HepG2 (cell line): ENCODE results near the gene RWDD2A. TPM values are rescaled to one million over a fixed set of nuclear protein-coding genes. Genes with fewer than 3 reads are reported as not detected.
A peak's percentile ranks its signal among the peaks of the same experiment; 100 is the strongest.

Source experiments
- ATAC-seq: fragments of 200-7000 bp; cut with Tn5 transposase; 3 replicates; pipeline ENCODE4 v1.9.1; 2020; ENCODE audit warnings: mild to moderate bottlenecking, moderate library complexity
- BruUV-seq: library from RNA; stranded (reverse); fragments of 400-500 nt; replicated peaks from 2 replicates; lab custom pipeline; 2021; lab: Mats Ljungman, UMichigan
- CTCF ChIA-PET: fragments of 300-600 bp; formaldehyde crosslinking; extraction: SDS; loops from one replicate; lab custom pipeline; 2021; ENCODE audit warnings: low total read pairs, inconsistent platforms, low intra/inter-chr PET ratio; lab: Yijun Ruan, JAX
- POLR2A ChIA-PET: fragments of 350-600 bp; sonication (Branson Sonifier 250); formaldehyde crosslinking; loops from one replicate; lab custom pipeline; 2020; ENCODE audit warnings: antibody characterized with exemption, inconsistent platforms; lab: Yijun Ruan, JAX
- DNase-seq: peaks from one replicate; pipeline ENCODE4 v3.0.0-alpha.2; 2015; ENCODE audit warnings: low spot score
- FAIRE-seq: peaks from 3 replicates; lab custom pipeline; 2011; peaks lifted over from hg19 to GRCh38; lab: Jason Lieb, UNC
- H2AFZ ChIP-seq: one replicate; pipeline ENCODE4 v1.6.1; 2011; ENCODE audit warnings: low read length, inconsistent platforms
- H3K27ac ChIP-seq: fragments of 300-600 bp; 3 replicates; pipeline ENCODE4 v1.8.0; 2011; ENCODE audit warnings: mixed run types, mild to moderate bottlenecking, mixed read lengths, low read length, inconsistent platforms; ENCODE audit not compliant: insufficient read depth; ENCODE audit errors: extremely low read length
- H3K27me3 ChIP-seq, 2 experiments: fragments of 200-600 bp in 1 of 2; 2 replicates in 1 of 2; 3 replicates in 1 of 2; pipeline versions ENCODE4 v1.6.0 to v1.8.0; 2011; ENCODE audit warnings: low read length in 2 of 2, mild to moderate bottlenecking in 2 of 2, moderate library complexity in 2 of 2, inconsistent platforms in 1 of 2; ENCODE audit not compliant: insufficient read depth in 2 of 2, control insufficient read depth in 1 of 2
- H3K36me3 ChIP-seq, 2 experiments: fragments of 200-600 bp in 1 of 2; replicated peaks in 1 of 2; 2 replicates in 1 of 2; 3 replicates in 1 of 2; pipeline versions ENCODE4 v1.5.1 to v1.8.0; 2011; ENCODE audit warnings: low read length in 2 of 2, inconsistent platforms in 1 of 2; ENCODE audit not compliant: insufficient read depth in 2 of 2, control insufficient read depth in 1 of 2
- H3K4me1 ChIP-seq: 2 replicates; pipeline ENCODE4 v1.5.1; 2012; ENCODE audit warnings: low read length, inconsistent platforms; ENCODE audit not compliant: insufficient read depth
- H3K4me2 ChIP-seq: 2 replicates; pipeline ENCODE4 v1.6.0; 2011; ENCODE audit warnings: low read depth, low read length, inconsistent platforms
- H3K4me3 ChIP-seq, 3 experiments: fragments of 200-600 bp in 1 of 3; sonication (generic), shearing (Covaris generic) in 1 of 3; replicated peaks in 1 of 3; 2 replicates each; pipeline ENCODE4 v1.5.1; 2011 to 2016; ENCODE audit warnings: low read length in 3 of 3, inconsistent platforms in 2 of 3, low read depth in 2 of 3, mild to moderate bottlenecking in 2 of 3, control low read depth in 1 of 3, mixed read lengths in 1 of 3; ENCODE audit not compliant: insufficient read depth in 1 of 3
- H3K79me2 ChIP-seq: one replicate; pipeline ENCODE4 v1.6.1; 2011; ENCODE audit warnings: low read length, inconsistent platforms; ENCODE audit not compliant: insufficient read depth
- H3K9ac ChIP-seq: 2 replicates; pipeline ENCODE4 v1.6.0; 2011; ENCODE audit warnings: mild to moderate bottlenecking, low read depth, low read length, inconsistent platforms; ENCODE audit not compliant: insufficient read depth
- H3K9me3 ChIP-seq: 2 replicates; pipeline ENCODE4 v1.5.1; 2012; ENCODE audit warnings: mild to moderate bottlenecking, low read length
- H4K20me1 ChIP-seq: 2 replicates; pipeline ENCODE4 v1.6.0; 2011; ENCODE audit warnings: inconsistent platforms, mild to moderate bottlenecking, low read length, moderate library complexity; ENCODE audit not compliant: insufficient read depth
- ERF ChIP-seq: IDR thresholded peaks from 2 replicates; pipeline ENCODE4 v1.6.1; 2018; ENCODE audit warnings: missing biosample characterization, missing genetic modification reagents
- FOXA3 ChIP-seq: IDR thresholded peaks from 2 replicates; pipeline ENCODE4 v1.6.1; 2016; ENCODE audit warnings: missing genetic modification reagents, missing compliant biosample characterization
- HMGXB4 ChIP-seq, 2 experiments: sonication (generic) in 1 of 2; formaldehyde crosslinking in 1 of 2; IDR thresholded peaks; 2 replicates each; pipeline versions ENCODE4 v1.4.0 to v1.6.1; 2018 to 2020; ENCODE audit warnings: missing genetic modification reagents in 2 of 2, borderline replicate concordance in 1 of 2, low read depth in 1 of 2, mild to moderate bottlenecking in 1 of 2, missing biosample characterization in 1 of 2
- MIXL1 ChIP-seq: IDR thresholded peaks from 2 replicates; pipeline ENCODE4 v1.6.1; 2016
- PRDM4 ChIP-seq: sonication (generic); formaldehyde crosslinking; IDR thresholded peaks from 2 replicates; pipeline ENCODE4 v1.9.0; 2021; ENCODE audit warnings: missing genetic modification reagents, borderline replicate concordance
- PRMT3 ChIP-seq: sonication (generic); formaldehyde crosslinking; IDR thresholded peaks from 2 replicates; pipeline ENCODE4 v1.8.1; 2022; ENCODE audit warnings: low read depth, mild to moderate bottlenecking, moderate library complexity, missing genetic modification reagents, borderline replicate concordance
- STAG1 ChIP-seq: sonication (generic); formaldehyde crosslinking; IDR thresholded peaks from 2 replicates; pipeline ENCODE4 v1.4.0; 2020; ENCODE audit warnings: missing genetic modification reagents
- ZNF737 ChIP-seq: sonication (generic); formaldehyde crosslinking; IDR thresholded peaks from 2 replicates; pipeline ENCODE4 v1.5.0; 2020; ENCODE audit warnings: missing genetic modification reagents, mild to moderate bottlenecking, borderline replicate concordance
- ZZZ3 ChIP-seq: sonication (generic); formaldehyde crosslinking; IDR thresholded peaks from 2 replicates; pipeline ENCODE4 v1.4.0; 2020; ENCODE audit warnings: missing genetic modification reagents, mild to moderate bottlenecking, borderline replicate concordance
- WGBS: methylation state at CpG from one replicate; pipeline ENCODE4 v1.1.6; 2017; ENCODE audit warnings: low lambda C conversion rate; 5-methylcytosine and 5-hydroxymethylcytosine counted together
- in situ Hi-C: cut with HindIII; loops from 2 replicates; pipeline ENCODE4 v1.10.0; 2017; ENCODE audit warnings: low pct_unique_long_range_greater_than_20kb; ENCODE audit not compliant: extremely low pct_ligation_motif_present
- intact Hi-C: fragments of 100-400 bp; cut with micrococcal nuclease; formaldehyde crosslinking; loops from one replicate; pipeline ENCODE4 v1.10.0; 2022; ENCODE audit not compliant: unreplicated experiment
- polyA plus RNA-seq, 8 experiments: library from polyadenylated mRNA; depleted of rRNA in 3 of 8; stranded (reverse) in 7 of 8; unstranded in 1 of 8; fragments of >200 nt; fragmentation: Illumina TruSeq in 4 of 8; extraction: Trizol in 4 of 8; gene quantifications; 2 replicates each; pipeline versions ENCODE4 v1.2.1 to v1.2.3, GENCODE V29; 2011 to 2016; ENCODE audit warnings: low read depth in 4 of 8, missing spikeins in 1 of 8, mixed read lengths in 1 of 8; ENCODE audit not compliant: insufficient read depth in 1 of 8
- total RNA-seq, 5 experiments: library from RNA; depleted of rRNA; stranded (reverse); fragments of >200 nt; fragmentation: Illumina TruSeq; extraction: Trizol; gene quantifications; 2 replicates each; pipeline ENCODE4 v1.2.3, GENCODE V29; 2016; ENCODE audit warnings: low read depth in 1 of 5
- TF ChIP-seq, protein P1 (sequence below): fragments of 450-650 bp; IDR thresholded peaks from 2 replicates; pipeline ENCODE4 v1.6.1; 2017; ENCODE audit warnings: mild to moderate bottlenecking

RWDD2A gene
- total and polyA plus RNA-seq, 2 of the 13 experiments (the other 11 are each of a cell fraction or from before 2014, with no cell fraction given): 5.3 to 8.1 TPM

DNA sequence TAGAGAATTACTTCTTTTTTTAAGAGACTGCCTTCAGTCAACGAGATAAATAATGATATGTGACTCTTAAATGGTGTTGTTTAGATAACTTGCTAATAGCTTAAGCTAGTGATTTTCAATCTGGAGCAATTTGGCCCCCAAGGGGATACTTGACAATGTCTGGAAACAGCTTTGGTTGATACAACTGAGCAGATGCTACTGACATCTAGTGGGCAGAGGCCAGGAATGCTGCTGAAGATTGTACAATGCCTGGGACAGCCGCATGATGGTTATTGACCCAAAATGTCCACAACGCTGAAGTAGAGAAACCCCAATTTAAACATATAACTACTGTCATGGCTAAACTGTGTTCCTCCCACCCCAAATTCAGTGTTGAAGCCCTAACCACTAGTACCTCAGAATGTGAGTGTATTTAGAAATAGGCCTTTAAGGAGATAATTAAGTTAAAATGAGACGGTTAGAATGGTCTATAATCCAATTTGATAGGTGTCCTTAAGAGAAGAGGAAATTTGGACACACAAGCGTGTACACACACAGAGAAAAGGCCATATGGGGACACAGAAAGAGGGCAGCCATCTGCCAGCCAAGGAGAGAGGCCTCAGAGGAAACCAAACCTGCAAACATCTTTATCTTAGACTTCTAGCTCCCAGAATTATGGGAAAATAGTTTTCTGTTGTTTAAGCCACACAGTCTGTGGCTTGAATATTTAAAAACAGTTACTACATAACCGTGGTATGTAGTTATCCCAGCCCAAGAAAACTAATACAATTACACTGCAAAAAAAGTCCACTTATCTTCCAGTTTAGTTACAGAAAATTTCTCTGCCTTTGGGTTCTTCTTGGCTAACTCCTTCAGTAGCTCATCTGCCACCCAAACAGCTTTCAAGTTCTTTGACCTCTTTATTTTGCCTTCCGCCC lies 22.2 kb downstream of the RWDD2A start:
- Histone ChIP-seq H3K9me3 (no peaks in the 10 kb centered on the region), H3K4me1 (no peaks in the 10 kb centered on the region), H3K27ac (no peak overlapping the region), H3K36me3 (no peaks in the 10 kb centered on the region), H4K20me1 (no peaks in the 10 kb centered on the region), H3K9ac (no peak overlapping the region), H3K4me2 (no peak overlapping the region), H3K27me3 (no peaks in the 10 kb centered on the region; a peak in 1 of 5 replicates), H3K4me3 (no peak overlapping the region), H3K79me2 (no peaks in the 10 kb centered on the region), H2AFZ (no peak overlapping the region)
- DNase-seq (peak; percentile 66), ATAC-seq (peak; percentile 99), FAIRE-seq (peak; percentile 89)
- no TSS peak for BruUV-seq
- in situ Hi-C loops: loop anchor here (5.0 kb wide), 1 partner anchor 148 kb away; the partner anchor contains the start of genes DOP1A and UBE3D
- intact Hi-C loops: loop anchor here (1.0 to 10.0 kb wide), 5 partner anchors 22 to 961 kb away; partner anchors contain the start of genes DOP1A, PGM3 and RWDD2A
- ChIA-PET CTCF (interaction anchor here (1.9 kb wide), 1 partner anchor 148 kb away, joined by 19 read pairs; the partner anchor contains the start of gene DOP1A), POLR2A (interaction anchor here (0.5 to 1.1 kb wide), 3 partner anchors 24 to 150 kb away, joined by 3 to 6 read pairs (median 4); partner anchors contain the start of genes DOP1A and UBE3D)
- 4% methylated on average over 7 of the region's 7 CpGs for WGBS
- no peak for TF ChIP-seq PRDM4 (CRISPR knock-in tag)
- 0 out of 2 replicates have a peak, but pooled peaks have one; percentile 8 for TF ChIP-seq FOXA3 (CRISPR knock-in tag)
- TF ChIP-seq, protein P1, sequence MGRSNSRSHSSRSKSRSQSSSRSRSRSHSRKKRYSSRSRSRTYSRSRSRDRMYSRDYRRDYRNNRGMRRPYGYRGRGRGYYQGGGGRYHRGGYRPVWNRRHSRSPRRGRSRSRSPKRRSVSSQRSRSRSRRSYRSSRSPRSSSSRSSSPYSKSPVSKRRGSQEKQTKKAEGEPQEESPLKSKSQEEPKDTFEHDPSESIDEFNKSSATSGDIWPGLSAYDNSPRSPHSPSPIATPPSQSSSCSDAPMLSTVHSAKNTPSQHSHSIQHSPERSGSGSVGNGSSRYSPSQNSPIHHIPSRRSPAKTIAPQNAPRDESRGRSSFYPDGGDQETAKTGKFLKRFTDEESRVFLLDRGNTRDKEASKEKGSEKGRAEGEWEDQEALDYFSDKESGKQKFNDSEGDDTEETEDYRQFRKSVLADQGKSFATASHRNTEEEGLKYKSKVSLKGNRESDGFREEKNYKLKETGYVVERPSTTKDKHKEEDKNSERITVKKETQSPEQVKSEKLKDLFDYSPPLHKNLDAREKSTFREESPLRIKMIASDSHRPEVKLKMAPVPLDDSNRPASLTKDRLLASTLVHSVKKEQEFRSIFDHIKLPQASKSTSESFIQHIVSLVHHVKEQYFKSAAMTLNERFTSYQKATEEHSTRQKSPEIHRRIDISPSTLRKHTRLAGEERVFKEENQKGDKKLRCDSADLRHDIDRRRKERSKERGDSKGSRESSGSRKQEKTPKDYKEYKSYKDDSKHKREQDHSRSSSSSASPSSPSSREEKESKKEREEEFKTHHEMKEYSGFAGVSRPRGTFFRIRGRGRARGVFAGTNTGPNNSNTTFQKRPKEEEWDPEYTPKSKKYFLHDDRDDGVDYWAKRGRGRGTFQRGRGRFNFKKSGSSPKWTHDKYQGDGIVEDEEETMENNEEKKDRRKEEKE: no peak
- TF ChIP-seq MIXL1: 0 out of 2 replicates have a peak, but pooled peaks have one; percentile 22
- TF ChIP-seq STAG1 (CRISPR knock-in tag): peak; percentile 77
- no peak for TF ChIP-seq PRMT3 (CRISPR knock-in tag)
- no peak for TF ChIP-seq ZZZ3 (CRISPR knock-in tag)
- TF ChIP-seq ZNF737: no peak
- TF ChIP-seq ERF (CRISPR knock-in tag): 0 out of 2 replicates have a peak, but pooled peaks have one; percentile 25
- TF ChIP-seq HMGXB4 (CRISPR knock-in tag; IDR thresholded peaks at IDR 0.05; ENCODE audit: borderline replicate concordance in 1 of 2, low read depth in 1 of 2): 0 out of 4 replicates have a peak, but pooled peaks of 1 of the 2 experiments have one; percentile 24
